NCI-H345 treated with DMSO at 0.1 percent for 48 hours (cell line): ENCODE measurements around the gene ELFN2.
"Not testable (repeated sequence)": the region's sequence is repeated elsewhere in the genome, so short reads cannot be mapped to it uniquely, and the experiment has no call there.

Source experiments
- DNase-seq: peaks from one replicate; lab custom pipeline; 2025; ENCODE audit not compliant: unreplicated experiment; lab: John Stamatoyannopoulos, UW

The ELFN2 gene

GRCh38 chr22:37411655-37412054 is 15.6 kb downstream of the ELFN2 start:
- DNase-seq: no peak

GRCh38 chr22:37410174-37411055 is 16.9 kb downstream of the ELFN2 start:
- DNase-seq: no peak

GRCh38 chr22:37409459-37410050 is 17.7 kb downstream of the ELFN2 start:
- no peak for DNase-seq

- DNase-seq: no peak
Observed at GRCh38 chr22:37409031-37409430, 18.2 kb downstream of the ELFN2 start.

- DNase-seq: no peak
Observed at GRCh38 chr22:37407856-37408255, 19.4 kb downstream of the ELFN2 start.

GRCh38 chr22:37406441-37407235 is 20.6 kb downstream of the ELFN2 start:
- no peak for DNase-seq

- DNase-seq: no peak
Observed at GRCh38 chr22:37404091-37404490, 23.2 kb downstream of the ELFN2 start.

- DNase-seq: no peak
Observed at GRCh38 chr22:37403267-37403960, 23.9 kb downstream of the ELFN2 start.

GRCh38 chr22:37402184-37402506 is 25.1 kb downstream of the ELFN2 start:
- no peak for DNase-seq

- no peak for DNase-seq
Observed at GRCh38 chr22:37401401-37402183, 25.7 kb downstream of the ELFN2 start.

GRCh38 chr22:37400719-37401118 is 26.6 kb downstream of the ELFN2 start:
- no peak for DNase-seq

GRCh38 chr22:37399457-37399856 is 27.8 kb downstream of the ELFN2 start:
- DNase-seq: not testable (repeated sequence)

GRCh38 chr22:37397226-37397625 is 30.1 kb downstream of the ELFN2 start:
- no peak for DNase-seq

- DNase-seq: no peak
Observed at GRCh38 chr22:37396488-37397084, 30.7 kb downstream of the ELFN2 start.

GRCh38 chr22:37394341-37394740 is 32.9 kb downstream of the ELFN2 start:
- DNase-seq: no peak

GRCh38 chr22:37393746-37394145 is 33.5 kb downstream of the ELFN2 start:
- DNase-seq: no peak

- no peak for DNase-seq
Observed at GRCh38 chr22:37392721-37393328, 34.5 kb downstream of the ELFN2 start.

- DNase-seq: no peak
Observed at GRCh38 chr22:37391702-37392101, 35.6 kb downstream of the ELFN2 start.

- DNase-seq: no peak
Observed at GRCh38 chr22:37390075-37390474, 37.2 kb downstream of the ELFN2 start.

- no peak for DNase-seq
Observed at GRCh38 chr22:37388538-37388937, 38.7 kb downstream of the ELFN2 start.
